Loucy (cell line): ENCODE results near the gene AQP5.
A peak's percentile ranks its signal among the peaks of the same experiment; 100 is the strongest.

Experiments used
- H2AFZ ChIP-seq: fragments of 200-600 bp; sonication (generic); 2 replicates; pipeline ENCODE4 v1.6.0; 2016; ENCODE audit warnings: antibody characterized with exemption, mild to moderate bottlenecking, low read length, moderate library complexity
- H3F3A ChIP-seq: fragments of 200-600 bp; 2 replicates; pipeline ENCODE4 v1.6.0; 2016; ENCODE audit warnings: antibody characterized with exemption, low read depth, mild to moderate bottlenecking
- H3K27me3 ChIP-seq: fragments of 200-600 bp; sonication (generic); 2 replicates; pipeline ENCODE4 v1.6.1; 2014; ENCODE audit warnings: low read length, mild to moderate bottlenecking; ENCODE audit not compliant: insufficient read depth, poor library complexity, severe bottlenecking
- H3K36me3 ChIP-seq: fragments of 200-600 bp; sonication (generic); 2 replicates; pipeline ENCODE4 v1.6.1; 2016; ENCODE audit warnings: low read length; ENCODE audit not compliant: insufficient read depth
- H3K4me1 ChIP-seq: fragments of 200-600 bp; sonication (generic); 2 replicates; pipeline ENCODE4 v1.5.1; 2014; ENCODE audit warnings: low read length, mild to moderate bottlenecking; ENCODE audit not compliant: insufficient read depth, poor library complexity, severe bottlenecking
- H3K4me2 ChIP-seq: fragments of 200-600 bp; sonication (generic); 2 replicates; pipeline ENCODE4 v1.6.0; 2014; ENCODE audit warnings: antibody characterized with exemption, low read length, low read depth, mild to moderate bottlenecking; ENCODE audit not compliant: poor library complexity, severe bottlenecking
- H3K4me3 ChIP-seq: fragments of 200-600 bp; sonication (generic); 2 replicates; pipeline ENCODE4 v1.5.1; 2014; ENCODE audit warnings: low read length, mild to moderate bottlenecking, mixed read lengths; ENCODE audit not compliant: poor library complexity, severe bottlenecking
- H3K79me2 ChIP-seq: fragments of 200-600 bp; sonication (generic); 2 replicates; pipeline ENCODE4 v1.6.1; 2014; ENCODE audit warnings: low read length; ENCODE audit not compliant: insufficient read depth
- H3K9ac ChIP-seq: fragments of 200-600 bp; sonication (generic); 2 replicates; pipeline ENCODE4 v1.6.0; 2014; ENCODE audit warnings: mild to moderate bottlenecking, low read depth, low read length, moderate library complexity; ENCODE audit not compliant: poor library complexity, severe bottlenecking
- H3K9me2 ChIP-seq: fragments of 200-600 bp; sonication (generic); replicated peaks from 2 replicates; pipeline ENCODE4 v1.6.1; 2016; ENCODE audit warnings: low read depth, low read length, mixed read lengths
- H3K9me3 ChIP-seq: fragments of 200-600 bp; sonication (generic); 2 replicates; pipeline ENCODE4 v1.6.1; 2014; ENCODE audit warnings: mild to moderate bottlenecking, antibody characterized with exemption, low read length, low read depth; ENCODE audit not compliant: insufficient read depth
- H4K20me1 ChIP-seq: fragments of 200-600 bp; sonication (generic); 2 replicates; pipeline ENCODE4 v1.6.0; 2014; ENCODE audit warnings: antibody characterized with exemption, low read length, mild to moderate bottlenecking; ENCODE audit not compliant: insufficient read depth, poor library complexity, severe bottlenecking
- EZH2phosphoT487 ChIP-seq: fragments of 200-600 bp; IDR thresholded peaks from 2 replicates; pipeline ENCODE4 v1.6.1; 2018; ENCODE audit warnings: antibody characterized with exemption, mild to moderate bottlenecking, moderate library complexity, borderline replicate concordance
- TF ChIP-seq, protein P1 (sequence below): fragments of 200-600 bp; sonication (generic); conservative IDR thresholded peaks from 2 replicates; pipeline ENCODE4 v1.5.1; 2014; ENCODE audit warnings: mild to moderate bottlenecking, antibody characterized with exemption, low read length

AQP5 gene

GRCh38 chr12:49946497-49946896 is 15.2 kb upstream of the AQP5 start:
- Histone ChIP-seq H4K20me1 (no peaks in the 10 kb centered on the region), H3K4me1 (peaks cover 48% of the 10 kb centered on the region)

DNA sequence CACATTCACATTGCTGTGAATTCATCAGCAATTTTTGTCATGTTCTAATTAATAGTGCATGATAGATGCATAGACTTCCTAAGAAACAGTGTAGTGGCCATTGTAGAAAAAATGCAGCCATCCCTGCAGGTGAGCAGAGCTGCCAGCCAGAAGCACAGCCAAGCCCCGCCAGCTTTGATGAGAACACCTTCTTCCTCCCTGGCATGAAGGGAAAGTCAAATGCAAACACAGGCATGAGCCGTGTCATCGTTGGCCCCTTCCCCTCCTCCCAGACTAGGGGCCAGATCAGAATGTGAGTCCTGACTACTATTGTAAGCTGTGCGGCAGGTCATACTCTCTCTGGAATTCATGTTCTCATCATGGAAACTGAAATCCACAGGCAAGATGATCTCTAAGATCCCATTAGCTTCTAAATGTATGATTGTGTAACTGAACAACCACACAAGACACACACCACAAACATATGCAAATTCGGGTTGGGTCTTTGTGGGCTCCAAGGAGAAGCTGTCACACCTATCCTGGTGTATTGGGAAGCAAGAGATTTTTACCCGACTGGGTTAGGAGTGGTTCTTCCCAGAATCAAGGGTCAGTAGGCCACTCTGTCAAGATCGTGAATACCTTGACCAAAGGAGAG is 14.0 kb upstream of the AQP5 start:
- Histone ChIP-seq H2AFZ (no peak overlapping the region), H3K79me2 (no peaks in the 10 kb centered on the region), H3K9me2 (no peaks in the 10 kb centered on the region), H3K4me3 (no peak overlapping the region), H3F3A (0 out of 2 replicates have a peak, but pooled peaks cover 3% of the 10 kb centered on the region), H3K9ac (no peak overlapping the region), H3K36me3 (no peaks in the 10 kb centered on the region), H3K4me1 (peaks cover 54% of the 10 kb centered on the region), H3K4me2 (no peak overlapping the region), H4K20me1 (no peaks in the 10 kb centered on the region), H3K9me3 (no peaks in the 10 kb centered on the region), H3K27me3 (no peaks in the 10 kb centered on the region)
- no peak for TF ChIP-seq EZH2phosphoT487

More at GRCh38 chr12:49946497-49946896, 15.2 kb upstream of the AQP5 start:
- Histone ChIP-seq H3K27me3 (no peaks in the 10 kb centered on the region), H3K9me2 (no peaks in the 10 kb centered on the region), H3K9ac (peak overlapping the region; percentile 66), H2AFZ (peak overlapping the region; percentile 93; the same call in 1 of the 2 replicates), H3K4me3 (no peak overlapping the region), H3K9me3 (no peaks in the 10 kb centered on the region), H3F3A (0 out of 2 replicates have a peak, but pooled peaks cover 3% of the 10 kb centered on the region), H3K79me2 (no peaks in the 10 kb centered on the region), H3K36me3 (no peaks in the 10 kb centered on the region), H3K4me2 (peak overlapping the region; percentile 75)
- no peak for TF ChIP-seq EZH2phosphoT487
- TF ChIP-seq, protein P1, sequence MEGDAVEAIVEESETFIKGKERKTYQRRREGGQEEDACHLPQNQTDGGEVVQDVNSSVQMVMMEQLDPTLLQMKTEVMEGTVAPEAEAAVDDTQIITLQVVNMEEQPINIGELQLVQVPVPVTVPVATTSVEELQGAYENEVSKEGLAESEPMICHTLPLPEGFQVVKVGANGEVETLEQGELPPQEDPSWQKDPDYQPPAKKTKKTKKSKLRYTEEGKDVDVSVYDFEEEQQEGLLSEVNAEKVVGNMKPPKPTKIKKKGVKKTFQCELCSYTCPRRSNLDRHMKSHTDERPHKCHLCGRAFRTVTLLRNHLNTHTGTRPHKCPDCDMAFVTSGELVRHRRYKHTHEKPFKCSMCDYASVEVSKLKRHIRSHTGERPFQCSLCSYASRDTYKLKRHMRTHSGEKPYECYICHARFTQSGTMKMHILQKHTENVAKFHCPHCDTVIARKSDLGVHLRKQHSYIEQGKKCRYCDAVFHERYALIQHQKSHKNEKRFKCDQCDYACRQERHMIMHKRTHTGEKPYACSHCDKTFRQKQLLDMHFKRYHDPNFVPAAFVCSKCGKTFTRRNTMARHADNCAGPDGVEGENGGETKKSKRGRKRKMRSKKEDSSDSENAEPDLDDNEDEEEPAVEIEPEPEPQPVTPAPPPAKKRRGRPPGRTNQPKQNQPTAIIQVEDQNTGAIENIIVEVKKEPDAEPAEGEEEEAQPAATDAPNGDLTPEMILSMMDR, result no peak

DNA sequence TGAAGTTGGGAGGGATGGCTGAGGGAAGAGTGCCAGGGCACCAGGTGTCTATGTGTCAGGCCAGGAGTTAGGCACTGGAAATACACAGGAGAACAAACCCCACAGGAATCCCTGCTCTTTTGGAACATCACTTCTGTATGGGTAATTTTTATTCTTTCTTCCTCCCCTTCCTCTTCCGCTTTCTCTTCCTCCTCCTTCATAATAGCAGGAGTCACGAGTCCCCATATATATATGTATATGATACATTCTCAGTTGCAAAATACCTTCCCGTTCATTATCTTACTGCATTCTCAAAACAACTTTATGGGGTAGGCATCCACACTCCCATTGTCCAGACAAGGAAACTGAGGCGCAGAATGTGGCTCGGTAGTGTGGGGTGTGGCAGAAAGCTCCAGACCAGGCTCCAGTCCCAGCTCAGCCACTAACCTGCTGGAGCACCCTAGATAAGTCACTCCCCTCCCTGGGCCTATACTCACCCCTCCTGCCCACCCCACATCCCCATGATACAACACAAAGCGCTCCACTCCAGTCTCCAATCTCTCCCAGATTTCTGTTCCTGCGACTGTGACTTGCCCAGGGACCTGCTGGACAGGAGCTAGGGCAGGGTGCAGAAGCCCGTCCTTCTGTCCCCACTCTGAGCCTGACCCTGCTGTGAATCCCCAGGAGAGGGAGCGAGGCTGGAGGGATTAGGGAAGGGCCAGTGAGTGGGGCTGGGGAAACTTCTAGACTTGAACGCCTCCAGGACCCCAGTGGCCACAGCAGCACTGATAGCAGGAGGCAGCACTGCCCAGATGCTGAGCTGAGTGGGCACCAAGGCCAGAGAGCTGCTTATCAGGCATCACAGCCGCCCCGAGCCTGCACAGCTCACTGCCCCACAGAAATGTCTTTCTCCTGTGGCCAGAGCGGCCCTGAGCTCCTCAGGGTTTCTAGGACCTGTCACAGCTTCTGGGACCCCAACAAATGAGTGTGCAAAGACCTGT is 12.5 kb upstream of the AQP5 start:
- 0 out of 2 replicates have a peak, but pooled peaks cover 3% of the 10 kb centered on the region for H3F3A ChIP-seq
- no peak overlapping the region for H3K4me2 ChIP-seq
- no peaks in the 10 kb centered on the region for H3K27me3 ChIP-seq
- H3K9me2 ChIP-seq, result no peaks in the 10 kb centered on the region
- no peaks in the 10 kb centered on the region for H3K79me2 ChIP-seq
- H3K36me3 ChIP-seq, result no peaks in the 10 kb centered on the region
- H4K20me1 ChIP-seq, result no peaks in the 10 kb centered on the region
- H3K9me3 ChIP-seq, result no peaks in the 10 kb centered on the region
- H2AFZ ChIP-seq, result no peak overlapping the region
- H3K9ac ChIP-seq, result no peak overlapping the region
- H3K4me3 ChIP-seq, result no peak overlapping the region
- H3K4me1 ChIP-seq, result peaks cover 54% of the 10 kb centered on the region
- TF ChIP-seq, protein P1, result no peak
- no peak for TF ChIP-seq EZH2phosphoT487
